ENCODE results near the gene NDUFA3.

Gene NDUFA3

DNA sequence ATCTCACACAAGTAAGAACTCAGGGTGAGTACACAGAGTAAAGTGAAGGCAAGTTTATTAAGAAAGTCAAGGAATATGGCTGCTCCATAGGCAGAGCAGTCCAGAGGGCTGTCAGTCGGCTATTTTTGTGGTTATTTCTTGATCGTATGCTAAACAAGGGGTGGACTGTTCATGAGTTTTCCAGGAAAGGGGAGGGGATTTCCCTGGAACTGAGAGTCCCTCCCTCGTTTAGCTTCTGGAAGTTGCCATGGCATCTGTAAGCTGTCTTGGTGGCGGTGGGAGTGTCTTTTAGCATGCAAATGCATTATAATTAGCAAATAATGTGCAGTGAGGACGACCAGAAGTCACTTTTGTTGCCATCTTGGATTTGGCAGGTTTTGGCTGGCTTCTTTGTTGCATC lies 33.2 kb upstream of the NDUFA3 start:
- Histone ChIP-seq H3F3A (ENCODE audit: insufficient read depth, low read length) (no peaks in the 10 kb centered on the region), H2AFZ (ENCODE audit: low read length) (no peak overlapping the region), H3K4me1 (ENCODE audit: low read length) (no peaks in the 10 kb centered on the region), H3K36me3 (replicated peaks; ENCODE audit: insufficient read depth, low read length) (no peaks in the 10 kb centered on the region), H3K79me2 (ENCODE audit: low read length) (no peaks in the 10 kb centered on the region), H3K9me2 (replicated peaks; ENCODE audit: insufficient read depth, low read length) (no peaks in the 10 kb centered on the region), H3K27ac (ENCODE audit: low read length) (no peak overlapping the region), H3K27me3 (replicated peaks; ENCODE audit: insufficient read depth, low read length) (peaks cover 45% of the 10 kb centered on the region), H3K4me2 (ENCODE audit: low read depth, low read length) (no peak overlapping the region), H3K4me3 (ENCODE audit: low read length) (no peak overlapping the region), H3K9ac (ENCODE audit: low read length) (no peak overlapping the region), H4K20me1 (ENCODE audit: insufficient read depth, low read length) (no peaks in the 10 kb centered on the region), H3K9me3 (replicated peaks; ENCODE audit: insufficient read depth, low read length) (no peaks in the 10 kb centered on the region)
- no peak for DNase-seq
- no peak for TF ChIP-seq EZH2phosphoT487 (IDR thresholded peaks at IDR 0.05; ENCODE audit: low read length)
- TF ChIP-seq, protein P1, sequence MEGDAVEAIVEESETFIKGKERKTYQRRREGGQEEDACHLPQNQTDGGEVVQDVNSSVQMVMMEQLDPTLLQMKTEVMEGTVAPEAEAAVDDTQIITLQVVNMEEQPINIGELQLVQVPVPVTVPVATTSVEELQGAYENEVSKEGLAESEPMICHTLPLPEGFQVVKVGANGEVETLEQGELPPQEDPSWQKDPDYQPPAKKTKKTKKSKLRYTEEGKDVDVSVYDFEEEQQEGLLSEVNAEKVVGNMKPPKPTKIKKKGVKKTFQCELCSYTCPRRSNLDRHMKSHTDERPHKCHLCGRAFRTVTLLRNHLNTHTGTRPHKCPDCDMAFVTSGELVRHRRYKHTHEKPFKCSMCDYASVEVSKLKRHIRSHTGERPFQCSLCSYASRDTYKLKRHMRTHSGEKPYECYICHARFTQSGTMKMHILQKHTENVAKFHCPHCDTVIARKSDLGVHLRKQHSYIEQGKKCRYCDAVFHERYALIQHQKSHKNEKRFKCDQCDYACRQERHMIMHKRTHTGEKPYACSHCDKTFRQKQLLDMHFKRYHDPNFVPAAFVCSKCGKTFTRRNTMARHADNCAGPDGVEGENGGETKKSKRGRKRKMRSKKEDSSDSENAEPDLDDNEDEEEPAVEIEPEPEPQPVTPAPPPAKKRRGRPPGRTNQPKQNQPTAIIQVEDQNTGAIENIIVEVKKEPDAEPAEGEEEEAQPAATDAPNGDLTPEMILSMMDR (IDR thresholded peaks at IDR 0.05; ENCODE audit: low read length) = no peak
- TF ChIP-seq EZH2 (optimal IDR thresholded peaks at IDR 0.05; ENCODE audit: low read depth, low read length) = no peak

DNA sequence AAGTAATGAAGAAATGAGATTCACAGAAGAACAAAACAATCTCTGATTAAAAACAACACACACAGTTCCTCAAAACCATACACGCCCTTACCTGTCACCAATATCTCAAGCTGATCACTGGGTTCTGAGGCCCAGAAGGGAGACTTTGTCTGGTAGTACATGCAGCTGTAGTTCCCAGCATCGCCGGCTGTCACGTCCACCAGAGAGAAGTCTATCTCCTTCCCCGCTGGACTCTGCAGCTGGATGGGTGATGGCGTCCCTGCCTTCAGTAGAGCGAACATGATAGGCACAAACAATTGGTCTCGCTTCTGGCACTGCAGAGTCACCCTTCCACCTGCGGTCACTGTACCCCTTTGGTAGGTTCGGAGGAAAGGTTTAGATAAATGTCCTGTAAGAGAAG lies 28.8 kb upstream of the NDUFA3 start:
- H4K20me1 ChIP-seq (ENCODE audit: insufficient read depth, low read length) = no peaks in the 10 kb centered on the region
- DNase-seq = no peak
- no peaks in the 10 kb centered on the region for H3K4me1 ChIP-seq (ENCODE audit: low read length)
- TF ChIP-seq EZH2 (optimal IDR thresholded peaks at IDR 0.05; ENCODE audit: low read depth, low read length) = no peak
- TF ChIP-seq, protein P1 (IDR thresholded peaks at IDR 0.05; ENCODE audit: low read length) = no peak
- no peak for TF ChIP-seq EZH2phosphoT487 (IDR thresholded peaks at IDR 0.05; ENCODE audit: low read length)
- H3K36me3 ChIP-seq (replicated peaks; ENCODE audit: insufficient read depth, low read length) = no peaks in the 10 kb centered on the region
- H3K9me2 ChIP-seq (replicated peaks; ENCODE audit: insufficient read depth, low read length) = no peaks in the 10 kb centered on the region
- H3K27me3 ChIP-seq (replicated peaks; ENCODE audit: insufficient read depth, low read length) = peaks cover 38% of the 10 kb centered on the region
- no peaks in the 10 kb centered on the region for H3F3A ChIP-seq (ENCODE audit: insufficient read depth, low read length)
- H3K79me2 ChIP-seq (ENCODE audit: low read length) = no peaks in the 10 kb centered on the region
- H3K9ac ChIP-seq (ENCODE audit: low read length) = no peak overlapping the region
- no peak overlapping the region for H3K27ac ChIP-seq (ENCODE audit: low read length)
- H3K9me3 ChIP-seq (replicated peaks; ENCODE audit: insufficient read depth, low read length) = no peaks in the 10 kb centered on the region
- no peak overlapping the region for H3K4me2 ChIP-seq (ENCODE audit: low read depth, low read length)
- no peak overlapping the region for H3K4me3 ChIP-seq (ENCODE audit: low read length)
- no peak overlapping the region for H2AFZ ChIP-seq (ENCODE audit: low read length)

DNA sequence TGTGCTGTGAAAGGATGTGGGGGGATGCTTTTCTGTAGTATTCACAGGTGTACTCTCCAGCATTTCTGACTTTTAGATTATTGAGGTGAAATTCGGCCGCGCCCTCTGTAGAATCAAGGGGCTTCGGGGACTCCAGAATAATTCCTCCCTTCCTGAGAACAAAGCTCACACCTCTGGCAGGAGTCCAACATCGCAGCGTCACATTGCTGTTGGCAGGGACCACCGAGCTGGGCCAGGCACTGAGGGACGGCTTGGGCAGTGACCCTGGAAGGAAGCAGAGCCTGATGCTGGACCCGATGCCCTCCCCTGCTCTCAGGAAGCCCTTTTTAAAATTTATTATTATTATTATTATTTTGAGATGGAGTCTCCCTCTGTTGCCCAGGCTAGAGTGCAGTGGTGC lies 27.8 kb upstream of the NDUFA3 start:
- no peak for DNase-seq
- Histone ChIP-seq H3K4me3 (ENCODE audit: low read length) (no peak overlapping the region), H3K4me2 (ENCODE audit: low read depth, low read length) (no peak overlapping the region), H3K9ac (ENCODE audit: low read length) (no peak overlapping the region), H2AFZ (ENCODE audit: low read length) (no peak overlapping the region), H3K27me3 (replicated peaks; ENCODE audit: insufficient read depth, low read length) (peaks cover 32% of the 10 kb centered on the region), H3K36me3 (replicated peaks; ENCODE audit: insufficient read depth, low read length) (no peaks in the 10 kb centered on the region), H3F3A (ENCODE audit: insufficient read depth, low read length) (no peaks in the 10 kb centered on the region), H3K9me3 (replicated peaks; ENCODE audit: insufficient read depth, low read length) (no peaks in the 10 kb centered on the region), H4K20me1 (ENCODE audit: insufficient read depth, low read length) (no peaks in the 10 kb centered on the region), H3K9me2 (replicated peaks; ENCODE audit: insufficient read depth, low read length) (no peaks in the 10 kb centered on the region), H3K27ac (ENCODE audit: low read length) (no peak overlapping the region), H3K79me2 (ENCODE audit: low read length) (no peaks in the 10 kb centered on the region), H3K4me1 (ENCODE audit: low read length) (no peaks in the 10 kb centered on the region)
- no peak for TF ChIP-seq EZH2phosphoT487 (IDR thresholded peaks at IDR 0.05; ENCODE audit: low read length)
- no peak for TF ChIP-seq EZH2 (optimal IDR thresholded peaks at IDR 0.05; ENCODE audit: low read depth, low read length)
- TF ChIP-seq, protein P1 (IDR thresholded peaks at IDR 0.05; ENCODE audit: low read length) = no peak

All from MM.1S (cell line).